Activated naive CD8-positive, alpha-beta T cell (primary cell): ENCODE measurements around the gene TBC1D22A.

Source experiments
- H3K27ac Mint-ChIP-seq: one replicate; pipeline ENCODE4 v1.8.0; 2021; ENCODE audit warnings: mixed read lengths
- H3K27me3 Mint-ChIP-seq: one replicate; pipeline ENCODE4 v1.8.0; 2021; ENCODE audit warnings: mixed read lengths
- H3K36me3 Mint-ChIP-seq: one replicate; pipeline ENCODE4 v1.8.0; 2021; ENCODE audit warnings: mixed read lengths
- H3K4me1 Mint-ChIP-seq: one replicate; pipeline ENCODE4 v1.8.0; 2021; ENCODE audit warnings: low read depth, mixed read lengths
- H3K4me3 Mint-ChIP-seq: one replicate; pipeline ENCODE4 v1.8.0; 2021; ENCODE audit warnings: mild to moderate bottlenecking, mixed read lengths
- H3K9me3 Mint-ChIP-seq: one replicate; pipeline ENCODE4 v1.8.0; 2021; ENCODE audit warnings: low read depth, mixed read lengths

TBC1D22A gene

GRCh38 chr22:46986788-46987187 lies 224.3 kb downstream of the TBC1D22A start:
- peaks cover 3% of the 10 kb centered on the region for H3K4me1 Mint-ChIP-seq
- H3K36me3 Mint-ChIP-seq = peaks cover 3% of the 10 kb centered on the region
- no peaks in the 10 kb centered on the region for H3K27me3 Mint-ChIP-seq
- no peak overlapping the region for H3K27ac Mint-ChIP-seq
- H3K4me3 Mint-ChIP-seq = no peak overlapping the region
- no peaks in the 10 kb centered on the region for H3K9me3 Mint-ChIP-seq

- H3K4me1 Mint-ChIP-seq = no peaks in the 10 kb centered on the region
- H3K9me3 Mint-ChIP-seq = no peaks in the 10 kb centered on the region
- H3K27me3 Mint-ChIP-seq = no peaks in the 10 kb centered on the region
- no peak overlapping the region for H3K27ac Mint-ChIP-seq
- no peaks in the 10 kb centered on the region for H3K36me3 Mint-ChIP-seq
- no peak overlapping the region for H3K4me3 Mint-ChIP-seq
Observed at GRCh38 chr22:46990937-46991550, 228.6 kb downstream of the TBC1D22A start.

GRCh38 chr22:46991666-46992065 lies 229.2 kb downstream of the TBC1D22A start:
- H3K9me3 Mint-ChIP-seq = no peaks in the 10 kb centered on the region
- no peaks in the 10 kb centered on the region for H3K27me3 Mint-ChIP-seq
- H3K27ac Mint-ChIP-seq = no peak overlapping the region
- no peak overlapping the region for H3K4me3 Mint-ChIP-seq
- no peaks in the 10 kb centered on the region for H3K4me1 Mint-ChIP-seq
- no peaks in the 10 kb centered on the region for H3K36me3 Mint-ChIP-seq

DNA sequence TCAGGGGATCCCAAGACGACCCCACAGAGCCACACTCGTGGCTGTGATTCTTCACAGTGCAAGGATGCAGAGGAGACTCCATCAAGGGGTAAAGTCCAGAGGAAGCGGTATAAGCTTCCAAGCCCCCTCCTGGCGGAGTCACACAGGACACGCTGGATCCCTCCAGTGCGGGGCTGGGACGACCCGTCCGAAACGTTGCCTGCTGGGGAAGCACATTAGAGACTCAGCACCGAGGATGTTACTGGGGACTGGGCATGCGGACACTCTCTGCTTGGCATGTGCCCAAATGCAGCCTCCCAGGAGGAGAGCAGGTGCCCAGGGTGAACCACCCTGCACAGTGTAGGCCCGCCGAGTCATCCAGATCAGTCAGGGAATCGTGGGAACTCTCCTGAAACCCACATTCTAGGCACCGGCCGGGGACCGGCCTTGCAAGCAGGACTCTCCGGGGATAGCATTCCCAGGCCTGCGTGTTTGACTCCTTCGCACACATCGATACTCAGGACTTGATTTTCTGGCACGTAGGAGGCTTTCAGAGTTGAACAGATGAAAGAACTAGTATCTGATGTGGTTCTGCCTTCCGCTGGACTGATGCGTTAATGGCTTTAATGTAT lies 229.8 kb downstream of the TBC1D22A start:
- Mint-ChIP-seq H3K4me3 (no peak overlapping the region), H3K36me3 (no peaks in the 10 kb centered on the region), H3K9me3 (no peaks in the 10 kb centered on the region), H3K4me1 (no peaks in the 10 kb centered on the region), H3K27me3 (no peaks in the 10 kb centered on the region), H3K27ac (no peak overlapping the region)

- Mint-ChIP-seq H3K27me3 (no peaks in the 10 kb centered on the region), H3K9me3 (no peaks in the 10 kb centered on the region), H3K36me3 (no peaks in the 10 kb centered on the region), H3K27ac (no peak overlapping the region), H3K4me3 (no peak overlapping the region), H3K4me1 (no peaks in the 10 kb centered on the region)
Observed at GRCh38 chr22:46993633-46994032, 231.2 kb downstream of the TBC1D22A start.

DNA sequence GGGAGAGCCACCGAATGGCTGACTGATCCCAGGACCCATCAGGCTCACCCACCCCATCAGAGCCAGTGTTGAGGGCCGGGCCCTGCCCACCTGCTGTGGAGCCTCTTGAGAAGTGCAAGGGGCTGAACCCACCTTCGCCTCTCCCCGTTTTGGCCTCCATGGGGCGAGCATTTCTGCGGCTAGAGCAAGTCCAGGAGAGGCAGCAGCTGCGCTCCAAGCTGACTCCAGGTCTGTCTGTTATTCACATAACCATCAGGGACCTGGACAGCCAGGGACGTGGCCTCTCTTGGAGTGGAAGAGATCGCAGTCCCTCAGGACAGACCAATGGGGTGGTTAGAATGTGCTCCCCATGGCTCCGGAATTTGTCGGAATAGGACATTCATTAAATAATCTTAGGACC lies 231.8 kb downstream of the TBC1D22A start:
- no peaks in the 10 kb centered on the region for H3K27me3 Mint-ChIP-seq

DNA sequence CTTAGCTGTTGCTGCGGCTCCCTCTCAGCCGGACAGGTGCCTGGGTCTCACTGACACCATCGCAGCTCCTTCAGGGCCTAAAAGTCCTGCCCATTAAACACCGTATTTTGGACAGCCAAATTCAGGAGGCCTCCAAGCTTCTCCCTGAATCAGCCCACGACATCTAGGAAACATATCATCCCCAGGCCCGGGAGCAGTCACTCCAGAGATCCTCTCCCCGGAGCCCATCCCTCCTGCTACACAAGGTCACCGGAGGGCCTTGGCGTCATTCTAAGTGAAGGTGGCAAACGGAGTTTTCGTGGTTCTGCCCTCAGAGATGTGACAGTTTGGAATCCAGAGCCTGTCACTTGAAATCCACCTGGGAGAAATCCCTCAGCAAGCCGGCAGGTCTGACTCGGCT lies 232.5 kb downstream of the TBC1D22A start:
- peaks cover 2% of the 10 kb centered on the region for H3K36me3 Mint-ChIP-seq
- H3K9me3 Mint-ChIP-seq = no peaks in the 10 kb centered on the region
- no peak overlapping the region for H3K4me3 Mint-ChIP-seq
- no peak overlapping the region for H3K27ac Mint-ChIP-seq
- peaks cover 2% of the 10 kb centered on the region for H3K4me1 Mint-ChIP-seq
- H3K27me3 Mint-ChIP-seq = no peaks in the 10 kb centered on the region

More for the DNA sequence above, 231.8 kb downstream of the TBC1D22A start:
- Mint-ChIP-seq H3K27ac (no peak overlapping the region), H3K4me3 (no peak overlapping the region), H3K36me3 (no peaks in the 10 kb centered on the region), H3K4me1 (no peaks in the 10 kb centered on the region), H3K9me3 (no peaks in the 10 kb centered on the region)

GRCh38 chr22:46995501-46996360 lies 233.3 kb downstream of the TBC1D22A start:
- no peak overlapping the region for H3K4me3 Mint-ChIP-seq
- peaks cover 8% of the 10 kb centered on the region for H3K4me1 Mint-ChIP-seq
- no peaks in the 10 kb centered on the region for H3K9me3 Mint-ChIP-seq
- H3K27me3 Mint-ChIP-seq = no peaks in the 10 kb centered on the region
- H3K27ac Mint-ChIP-seq = no peak overlapping the region
- peaks cover 2% of the 10 kb centered on the region for H3K36me3 Mint-ChIP-seq

- Mint-ChIP-seq H3K27me3 (no peaks in the 10 kb centered on the region), H3K4me1 (peaks cover 11% of the 10 kb centered on the region), H3K36me3 (peaks cover 2% of the 10 kb centered on the region), H3K4me3 (no peak overlapping the region), H3K27ac (no peak overlapping the region), H3K9me3 (no peaks in the 10 kb centered on the region)
Observed at GRCh38 chr22:46996595-46997310, 234.3 kb downstream of the TBC1D22A start.

GRCh38 chr22:46997311-46997970 lies 235.0 kb downstream of the TBC1D22A start:
- Mint-ChIP-seq H3K36me3 (peaks cover 2% of the 10 kb centered on the region), H3K4me3 (no peak overlapping the region), H3K27me3 (no peaks in the 10 kb centered on the region), H3K9me3 (no peaks in the 10 kb centered on the region), H3K27ac (no peak overlapping the region), H3K4me1 (peaks cover 11% of the 10 kb centered on the region)

DNA sequence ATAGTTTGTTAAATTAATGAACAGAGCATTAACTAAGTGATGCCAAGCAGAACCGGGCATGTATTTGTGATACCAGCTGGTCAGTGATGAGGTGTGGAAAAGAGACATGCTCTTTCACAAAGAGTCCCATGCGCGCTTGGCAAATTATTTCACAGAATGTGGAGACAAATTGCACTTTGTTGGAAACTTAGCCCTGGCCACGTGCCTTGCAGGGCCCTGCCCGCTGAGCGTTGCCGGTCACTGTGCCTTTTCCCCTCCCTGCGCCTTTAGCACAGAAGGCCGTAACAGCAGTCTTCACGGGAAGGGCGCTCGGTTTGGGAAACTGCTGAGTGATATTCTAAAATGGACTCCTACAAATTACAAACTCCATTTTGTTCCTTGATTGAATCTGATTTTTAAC lies 235.9 kb downstream of the TBC1D22A start:
- peaks cover 11% of the 10 kb centered on the region for H3K4me1 Mint-ChIP-seq
- peaks cover 2% of the 10 kb centered on the region for H3K36me3 Mint-ChIP-seq
- H3K9me3 Mint-ChIP-seq = no peaks in the 10 kb centered on the region
- H3K4me3 Mint-ChIP-seq = no peak overlapping the region
- no peak overlapping the region for H3K27ac Mint-ChIP-seq
- no peaks in the 10 kb centered on the region for H3K27me3 Mint-ChIP-seq

DNA sequence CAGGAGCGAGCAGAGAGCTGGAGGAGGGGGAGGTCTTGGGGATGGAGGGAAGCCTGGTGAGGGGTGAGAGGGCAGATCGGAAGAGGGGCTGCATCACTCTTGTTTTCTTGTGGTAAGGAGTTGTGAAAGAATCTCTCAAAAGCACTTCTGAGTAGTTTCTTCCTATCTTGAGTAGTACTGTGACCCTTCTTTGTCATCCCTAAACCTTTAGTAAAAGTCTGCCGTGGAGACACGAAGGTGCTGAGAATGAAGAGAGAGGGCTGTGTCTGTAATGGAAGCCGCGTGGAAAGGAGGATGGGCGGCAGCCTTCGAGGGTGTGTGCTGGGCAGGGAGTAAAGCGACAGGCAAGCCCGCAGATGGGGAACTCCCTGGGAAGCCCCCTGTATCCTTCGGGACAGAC lies 237.8 kb downstream of the TBC1D22A start:
- H3K4me3 Mint-ChIP-seq = no peak overlapping the region
- peak overlapping the region; percentile 55 for H3K27ac Mint-ChIP-seq
- H3K36me3 Mint-ChIP-seq = peaks cover 2% of the 10 kb centered on the region
- H3K27me3 Mint-ChIP-seq = no peaks in the 10 kb centered on the region
- H3K4me1 Mint-ChIP-seq = peaks cover 11% of the 10 kb centered on the region
- no peaks in the 10 kb centered on the region for H3K9me3 Mint-ChIP-seq

GRCh38 chr22:47000888-47001287 lies 238.4 kb downstream of the TBC1D22A start:
- no peaks in the 10 kb centered on the region for H3K27me3 Mint-ChIP-seq
- H3K4me3 Mint-ChIP-seq = no peak overlapping the region
- peak overlapping the region; percentile 51 for H3K27ac Mint-ChIP-seq
- no peaks in the 10 kb centered on the region for H3K9me3 Mint-ChIP-seq
- H3K4me1 Mint-ChIP-seq = peaks cover 11% of the 10 kb centered on the region
- H3K36me3 Mint-ChIP-seq = peaks cover 2% of the 10 kb centered on the region

DNA sequence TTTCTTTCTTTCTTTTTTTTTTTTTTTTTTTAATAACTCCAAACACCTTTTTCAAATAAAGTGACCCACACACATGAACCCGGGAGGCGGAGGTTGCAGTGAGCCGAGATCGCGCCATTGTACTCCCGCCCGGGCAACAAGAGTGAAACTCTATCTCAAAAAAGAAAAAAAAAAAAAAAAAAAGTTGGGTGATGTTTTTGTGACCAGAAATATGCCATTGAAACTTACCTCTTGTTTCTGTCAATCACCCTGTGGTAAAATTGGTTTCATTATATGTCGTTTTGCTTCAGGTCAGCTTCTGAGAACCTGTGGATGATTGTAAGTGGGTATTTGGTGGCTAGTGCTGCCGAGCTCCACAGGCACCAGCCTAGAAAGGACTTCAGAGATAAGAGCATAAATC lies 238.8 kb downstream of the TBC1D22A start:
- H3K27ac Mint-ChIP-seq = no peak overlapping the region

More for the DNA sequence above, 238.8 kb downstream of the TBC1D22A start:
- no peak overlapping the region for H3K4me3 Mint-ChIP-seq
- peaks cover 2% of the 10 kb centered on the region for H3K36me3 Mint-ChIP-seq
- H3K9me3 Mint-ChIP-seq = no peaks in the 10 kb centered on the region
- no peaks in the 10 kb centered on the region for H3K27me3 Mint-ChIP-seq
- peaks cover 11% of the 10 kb centered on the region for H3K4me1 Mint-ChIP-seq
